PFSK-1 (cell line): ENCODE measurements around the gene GPR26.

Experiments
- FOXP2 ChIP-seq: optimal IDR thresholded peaks from 2 replicates; pipeline ENCODE3; 2011; ENCODE audit warnings: borderline replicate concordance, control low read depth, inconsistent platforms; ENCODE audit not compliant: insufficient read depth; ENCODE audit errors: extremely low read length, extremely low read depth
- POLR2AphosphoS5 ChIP-seq: IDR thresholded peaks from 2 replicates; pipeline ENCODE4 v1.6.1; 2012; ENCODE audit warnings: low read depth, mild to moderate bottlenecking, control low read depth, low read length, moderate library complexity
- REST ChIP-seq, 2 experiments: IDR thresholded peaks; 2 replicates each; pipeline versions ENCODE4 v1.6.1 to v1.8.0; 2011 to 2012; ENCODE audit warnings: low read depth in 2 of 2, low read length in 2 of 2, control low read depth in 1 of 2, inconsistent platforms in 1 of 2, mild to moderate bottlenecking in 1 of 2, moderate library complexity in 1 of 2; ENCODE audit not compliant: insufficient read depth in 1 of 2
- SIN3A ChIP-seq: IDR thresholded peaks from 2 replicates; pipeline ENCODE4 v1.6.1; 2012; ENCODE audit warnings: mild to moderate bottlenecking, low read length, moderate library complexity, borderline replicate concordance; ENCODE audit not compliant: insufficient read depth
- TAF1 ChIP-seq: IDR thresholded peaks from 2 replicates; pipeline ENCODE4 v1.6.1; 2012; ENCODE audit warnings: low read length, control low read depth, borderline replicate concordance; ENCODE audit not compliant: insufficient read depth

The GPR26 gene

GRCh38 chr10:123722351-123722750 is 56.2 kb downstream of the GPR26 start:
- TF ChIP-seq FOXP2 (no peak), POLR2AphosphoS5 (no peak), REST (IDR thresholded peaks at IDR 0.05; ENCODE audit: insufficient read depth in 1 of 2, low read depth in 2 of 2, low read length in 2 of 2) (no peak), TAF1 (no peak), SIN3A (no peak)

- TF ChIP-seq POLR2AphosphoS5 (no peak), SIN3A (no peak), FOXP2 (no peak), TAF1 (no peak), REST (IDR thresholded peaks at IDR 0.05; ENCODE audit: insufficient read depth in 1 of 2, low read depth in 2 of 2, low read length in 2 of 2) (no peak)
Measured at GRCh38 chr10:123724747-123725146, 58.6 kb downstream of the GPR26 start.

GRCh38 chr10:123726381-123726780 is 60.2 kb downstream of the GPR26 start:
- TF ChIP-seq SIN3A (no peak), TAF1 (no peak), REST (IDR thresholded peaks at IDR 0.05; ENCODE audit: insufficient read depth in 1 of 2, low read depth in 2 of 2, low read length in 2 of 2) (no peak), FOXP2 (no peak), POLR2AphosphoS5 (no peak)

GRCh38 chr10:123726836-123727235 is 60.7 kb downstream of the GPR26 start:
- TF ChIP-seq REST (IDR thresholded peaks at IDR 0.05; ENCODE audit: insufficient read depth in 1 of 2, low read depth in 2 of 2, low read length in 2 of 2) (no peak), FOXP2 (no peak), TAF1 (no peak), SIN3A (no peak), POLR2AphosphoS5 (no peak)

- TF ChIP-seq TAF1 (no peak), POLR2AphosphoS5 (no peak), REST (IDR thresholded peaks at IDR 0.05; ENCODE audit: insufficient read depth in 1 of 2, low read depth in 2 of 2, low read length in 2 of 2) (no peak), SIN3A (no peak), FOXP2 (no peak)
Measured at GRCh38 chr10:123729523-123729922, 63.4 kb downstream of the GPR26 start.
